ENCODE measurements around the gene WFDC11. TPM values are rescaled to one million over a fixed set of nuclear protein-coding genes. Genes with fewer than 3 reads are reported as not detected.
"Not testable (repeated sequence)": the region's sequence is repeated elsewhere in the genome, so short reads cannot be mapped to it uniquely, and the experiment has no call there.

The WFDC11 gene
- total RNA-seq, 1 experiment from 2014 or later: not detected

- Mint-ChIP-seq H3K27me3 (ENCODE audit: insufficient read depth, unreplicated experiment) (peaks cover 50% of the 10 kb centered on the region), H3K4me3 (ENCODE audit: unreplicated experiment) (no peak overlapping the region), H3K27ac (ENCODE audit: low read depth, unreplicated experiment) (no peak overlapping the region), H3K9me3 (ENCODE audit: unreplicated experiment) (peaks cover 9% of the 10 kb centered on the region), H3K36me3 (ENCODE audit: insufficient read depth, unreplicated experiment) (no peaks in the 10 kb centered on the region), H3K4me1 (ENCODE audit: insufficient read depth, unreplicated experiment) (no peaks in the 10 kb centered on the region)
- BruUV-seq (replicated peaks): no TSS peak
- ChIA-PET POLR2A (no interaction called here), CTCF (interaction anchor here (0.6 to 0.7 kb wide), 2 partner anchors 165 to 353 kb away, joined by 3 read pairs; no protein-coding TSS in a partner anchor)
- no peak for DNase-seq (ENCODE audit: unreplicated experiment)
- intact Hi-C loops (cut with micrococcal nuclease): no loop called here
- no peak for TF ChIP-seq CTCF (IDR thresholded peaks at IDR 0.05; ENCODE audit: unreplicated experiment)
Measured at GRCh38 chr20:45672765-45673164, 2.7 kb upstream of the WFDC11 start.

- DNase-seq (ENCODE audit: unreplicated experiment); H3K36me3 Mint-ChIP-seq (ENCODE audit: insufficient read depth, unreplicated experiment); BruUV-seq (replicated peaks); POLR2A ChIA-PET; intact Hi-C loops (cut with micrococcal nuclease); H3K9me3 Mint-ChIP-seq (ENCODE audit: unreplicated experiment); H3K4me3 Mint-ChIP-seq (ENCODE audit: unreplicated experiment); H3K4me1 Mint-ChIP-seq (ENCODE audit: insufficient read depth, unreplicated experiment); H3K27ac Mint-ChIP-seq (ENCODE audit: low read depth, unreplicated experiment): not testable (repeated sequence)
- CTCF ChIA-PET: interaction anchor here (0.6 kb wide), 1 partner anchor 71 kb away, joined by 4 read pairs; no protein-coding TSS in a partner anchor
- H3K27me3 Mint-ChIP-seq (ENCODE audit: insufficient read depth, unreplicated experiment): peaks cover 24% of the 10 kb centered on the region
Measured at GRCh38 chr20:45657038-45657437, 13.0 kb downstream of the WFDC11 start.

GRCh38 chr20:45651726-45652125, 18.3 kb downstream of the WFDC11 start:
- H3K9me3 Mint-ChIP-seq (ENCODE audit: unreplicated experiment); H3K36me3 Mint-ChIP-seq (ENCODE audit: insufficient read depth, unreplicated experiment); POLR2A ChIA-PET; BruUV-seq (replicated peaks); intact Hi-C loops (cut with micrococcal nuclease); H3K27ac Mint-ChIP-seq (ENCODE audit: low read depth, unreplicated experiment); H3K4me3 Mint-ChIP-seq (ENCODE audit: unreplicated experiment); DNase-seq (ENCODE audit: unreplicated experiment); H3K4me1 Mint-ChIP-seq (ENCODE audit: insufficient read depth, unreplicated experiment): not testable (repeated sequence)
- H3K27me3 Mint-ChIP-seq (ENCODE audit: insufficient read depth, unreplicated experiment): peaks cover 24% of the 10 kb centered on the region
- CTCF ChIA-PET: interaction anchor here (0.7 kb wide), 1 partner anchor 118 kb away, joined by 3 read pairs; no protein-coding TSS in a partner anchor

GRCh38 chr20:45649312-45649863, 20.7 kb downstream of the WFDC11 start:
- Mint-ChIP-seq H3K27ac (ENCODE audit: low read depth, unreplicated experiment) (no peak overlapping the region), H3K27me3 (ENCODE audit: insufficient read depth, unreplicated experiment) (peaks cover 13% of the 10 kb centered on the region), H3K36me3 (ENCODE audit: insufficient read depth, unreplicated experiment) (no peaks in the 10 kb centered on the region), H3K9me3 (ENCODE audit: unreplicated experiment) (no peaks in the 10 kb centered on the region), H3K4me1 (ENCODE audit: insufficient read depth, unreplicated experiment) (no peaks in the 10 kb centered on the region), H3K4me3 (ENCODE audit: unreplicated experiment) (no peak overlapping the region)
- intact Hi-C loops (cut with micrococcal nuclease): no loop called here
- DNase-seq (ENCODE audit: unreplicated experiment): no peak
- BruUV-seq (replicated peaks): no TSS peak
- ChIA-PET CTCF (interaction anchor here (0.5 kb wide), 1 partner anchor 57 kb away, joined by 3 read pairs; no protein-coding TSS in a partner anchor), POLR2A (no interaction called here)
- no peak for TF ChIP-seq CTCF (IDR thresholded peaks at IDR 0.05; ENCODE audit: unreplicated experiment)

- intact Hi-C loops (cut with micrococcal nuclease): no loop called here
- Mint-ChIP-seq H3K4me1 (ENCODE audit: insufficient read depth, unreplicated experiment) (no peaks in the 10 kb centered on the region), H3K4me3 (ENCODE audit: unreplicated experiment) (no peak overlapping the region), H3K36me3 (ENCODE audit: insufficient read depth, unreplicated experiment) (no peaks in the 10 kb centered on the region), H3K27me3 (ENCODE audit: insufficient read depth, unreplicated experiment) (peaks cover 11% of the 10 kb centered on the region), H3K27ac (ENCODE audit: low read depth, unreplicated experiment) (no peak overlapping the region), H3K9me3 (ENCODE audit: unreplicated experiment) (no peaks in the 10 kb centered on the region)
- ChIA-PET CTCF (interaction anchor here (0.7 kb wide), 1 partner anchor 29 kb away, joined by 4 read pairs; no protein-coding TSS in a partner anchor), POLR2A (no interaction called here)
- no peak for DNase-seq (ENCODE audit: unreplicated experiment)
- BruUV-seq (replicated peaks): no TSS peak
- no peak for TF ChIP-seq CTCF (IDR thresholded peaks at IDR 0.05; ENCODE audit: unreplicated experiment)
Measured at GRCh38 chr20:45647441-45648050, 22.5 kb downstream of the WFDC11 start.

All from MCF 10A (cell line).